SKM-1 treated with dmso at 0.1 percent for 144 hours (cell line): ENCODE data around the gene KLHL3.

Experiments used
- DNase-seq: peaks from one replicate; lab custom pipeline; 2025; ENCODE audit not compliant: unreplicated experiment; lab: John Stamatoyannopoulos, UW

KLHL3 gene

DNA sequence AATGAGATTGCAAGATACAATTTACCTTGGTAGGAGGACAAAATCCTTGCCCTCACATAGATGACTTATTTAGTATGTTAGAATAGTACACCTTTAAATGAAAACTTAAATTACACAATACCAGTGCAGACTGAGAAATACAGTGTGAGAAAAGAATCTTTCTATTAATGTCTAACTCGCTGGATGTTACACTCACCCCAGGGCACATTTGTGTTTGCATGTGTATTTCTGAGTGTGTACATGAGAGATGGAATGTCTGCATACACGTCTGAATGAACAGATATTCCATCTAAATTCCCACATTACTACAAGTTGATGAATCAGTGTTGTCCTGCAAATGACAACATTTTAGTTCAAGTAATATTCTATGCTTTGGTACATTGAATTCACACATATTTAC lies 99.8 kb downstream of the KLHL3 start:
- DNase-seq, result no peak

DNA sequence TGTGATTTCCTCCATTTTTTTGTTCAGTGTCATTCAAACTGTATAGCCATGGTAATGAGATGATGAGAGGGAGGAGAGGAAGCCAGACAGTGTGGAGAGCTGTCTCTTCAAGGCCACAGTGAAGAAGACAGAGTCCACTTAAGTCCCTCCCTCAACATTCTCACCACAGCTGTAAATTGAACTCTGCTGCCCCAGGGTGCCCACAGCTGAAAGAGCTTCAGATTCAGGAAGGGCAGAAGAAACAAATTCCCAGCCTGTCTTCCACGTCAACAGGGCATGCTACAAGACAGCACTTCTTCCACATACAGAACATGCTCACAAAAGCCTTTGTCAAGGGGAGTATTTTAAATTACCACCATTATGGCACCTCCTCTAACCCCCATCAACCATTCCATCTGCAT lies 100.4 kb downstream of the KLHL3 start:
- DNase-seq, result no peak

DNA sequence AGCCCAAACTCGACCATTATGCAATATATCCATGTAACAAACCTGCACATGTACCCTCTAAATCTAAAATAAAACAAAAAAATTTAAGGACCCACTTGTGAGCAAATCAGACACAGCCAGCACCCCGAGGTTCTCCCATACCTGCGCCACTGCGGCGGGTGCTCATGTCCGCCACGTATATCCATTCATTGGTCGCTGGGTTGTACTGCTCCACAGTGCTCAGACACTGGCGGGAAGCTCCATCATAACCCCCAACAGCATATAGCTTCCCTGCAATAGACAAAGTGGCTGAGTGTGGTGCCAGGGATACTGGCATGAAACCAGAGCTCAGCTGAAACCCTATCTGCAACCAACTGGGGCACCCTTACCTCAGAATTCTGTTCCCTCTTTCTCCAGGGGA lies 102.0 kb downstream of the KLHL3 start:
- DNase-seq, result no peak

DNA sequence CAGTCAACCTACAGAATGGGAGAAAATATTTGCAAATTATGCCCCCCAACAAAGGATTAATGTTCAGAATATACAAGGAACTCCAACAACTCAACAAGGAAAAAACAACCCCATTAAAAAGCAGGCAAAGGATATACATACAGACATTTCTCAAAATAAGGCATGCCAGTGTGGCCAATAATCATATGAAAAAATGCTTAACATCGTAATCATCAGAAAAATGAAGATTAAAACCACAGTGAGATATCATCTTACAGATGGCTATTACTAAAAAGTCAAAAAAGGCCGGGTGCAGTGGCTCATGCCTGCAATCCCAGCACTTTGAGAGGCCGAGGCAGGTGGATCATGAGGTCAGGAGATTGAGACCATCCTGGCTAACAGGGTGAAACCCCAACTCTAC lies 103.2 kb downstream of the KLHL3 start:
- no peak for DNase-seq

DNA sequence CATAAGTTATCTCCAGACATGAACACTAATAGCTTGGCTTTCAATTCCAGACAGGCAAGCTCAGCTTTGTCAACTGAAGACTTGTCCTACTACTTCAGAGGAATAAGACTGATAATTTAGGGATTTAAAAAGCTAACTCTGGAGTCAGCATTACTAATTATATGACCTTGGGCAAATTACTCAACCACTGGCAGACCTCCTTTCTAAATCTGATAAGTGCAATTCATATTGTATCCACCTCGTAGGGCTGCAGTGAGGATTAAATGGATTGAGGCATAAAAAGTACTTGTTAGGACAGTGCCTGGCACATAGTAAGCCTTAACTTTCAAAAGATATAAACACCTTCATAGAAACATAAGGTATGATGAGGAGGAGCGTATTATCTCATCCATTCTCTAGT lies 104.4 kb downstream of the KLHL3 start:
- DNase-seq, result no peak

DNA sequence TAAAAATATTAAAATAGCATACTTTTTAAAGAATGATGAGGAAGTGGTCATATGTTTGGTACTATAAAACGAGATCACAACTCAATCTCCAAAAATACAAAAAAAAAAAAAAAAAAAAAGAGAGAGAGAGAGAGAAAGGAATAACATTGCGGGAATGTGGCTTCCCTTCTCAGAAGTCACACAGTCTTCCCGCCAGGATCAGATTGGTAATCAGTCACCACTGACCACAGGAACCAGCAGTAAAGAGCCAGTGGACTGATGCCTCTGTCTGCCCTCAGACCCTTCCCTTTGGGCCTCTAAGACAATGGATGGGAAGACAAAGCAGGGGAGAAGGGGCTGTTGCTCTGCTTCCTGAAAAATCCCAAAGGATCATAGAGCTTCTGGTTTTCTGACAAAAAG lies 104.9 kb downstream of the KLHL3 start:
- no peak for DNase-seq

DNA sequence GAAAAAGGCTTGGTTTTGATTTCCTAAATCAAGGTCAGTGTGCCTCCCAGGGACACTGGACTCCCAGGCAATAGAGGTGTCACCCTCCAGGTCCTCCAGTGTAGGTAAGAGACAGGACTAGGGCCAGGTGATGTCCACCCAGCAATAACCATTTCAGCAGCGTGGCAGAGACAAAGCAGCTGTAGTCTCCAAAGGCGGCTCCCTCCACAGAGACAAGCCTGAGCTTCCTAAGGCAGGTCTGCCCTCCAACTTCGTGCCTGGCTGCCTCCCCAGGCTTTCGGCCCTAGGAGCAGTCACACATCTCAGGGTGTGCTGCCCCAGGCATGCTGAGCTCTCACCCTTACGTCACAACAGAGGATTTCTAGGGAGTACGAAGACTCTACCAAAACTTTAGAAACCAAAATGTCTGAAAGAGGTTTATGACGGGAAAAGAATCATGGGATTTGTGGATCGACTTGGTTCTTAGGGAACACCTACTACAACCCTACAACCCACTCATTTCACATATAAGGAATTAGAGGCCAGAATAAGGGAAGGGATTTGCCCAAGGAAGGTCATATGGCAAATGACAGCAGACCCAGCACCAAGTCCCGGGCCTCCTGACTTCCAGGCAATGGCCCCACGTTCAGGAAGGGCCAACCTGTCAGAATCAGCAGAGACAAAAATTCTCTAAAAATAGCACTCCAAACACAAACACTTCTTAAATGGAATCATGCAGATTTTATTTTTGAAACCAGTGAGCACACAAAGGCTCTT lies 105.5 kb downstream of the KLHL3 start:
- no peak for DNase-seq

DNA sequence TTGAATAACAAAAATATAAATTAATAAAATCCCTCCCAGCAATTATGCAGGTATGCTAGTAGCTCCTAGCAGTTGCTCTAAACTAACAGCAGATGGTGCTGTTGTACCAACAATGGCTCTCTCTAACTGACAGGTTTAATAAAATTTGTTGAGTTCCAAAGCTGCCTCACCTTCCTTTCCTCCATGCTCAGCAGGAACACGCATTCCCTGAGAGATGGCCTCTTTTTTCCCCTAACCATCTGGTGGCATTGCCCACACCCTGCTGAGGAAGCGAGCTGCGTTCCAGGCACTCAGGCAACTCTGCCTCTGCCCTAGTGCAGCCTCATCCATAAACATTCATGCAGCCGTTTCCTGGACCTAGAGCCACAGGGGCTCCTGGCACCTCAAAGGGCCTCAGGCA lies 106.2 kb downstream of the KLHL3 start:
- peak; percentile 42 for DNase-seq

DNA sequence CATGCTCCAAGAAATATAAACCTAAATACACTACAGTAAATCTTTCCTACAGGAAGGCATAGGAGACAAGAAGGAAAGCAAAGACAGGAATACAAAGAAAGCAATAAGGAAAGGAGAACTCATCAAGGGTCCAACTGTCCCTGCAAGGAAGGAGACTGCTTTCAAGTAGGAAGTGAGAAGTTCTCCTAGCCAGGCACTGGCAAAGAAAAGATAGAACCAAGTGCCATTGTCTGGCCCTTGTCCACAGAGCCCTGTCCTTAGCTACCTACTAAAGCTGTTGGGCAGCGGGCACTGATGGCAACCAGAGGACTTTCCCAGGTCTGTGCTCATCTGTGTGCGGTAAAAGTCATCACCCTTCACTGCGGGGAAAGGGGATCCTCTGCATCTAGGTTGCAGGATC lies 108.2 kb downstream of the KLHL3 start:
- no peak for DNase-seq

DNA sequence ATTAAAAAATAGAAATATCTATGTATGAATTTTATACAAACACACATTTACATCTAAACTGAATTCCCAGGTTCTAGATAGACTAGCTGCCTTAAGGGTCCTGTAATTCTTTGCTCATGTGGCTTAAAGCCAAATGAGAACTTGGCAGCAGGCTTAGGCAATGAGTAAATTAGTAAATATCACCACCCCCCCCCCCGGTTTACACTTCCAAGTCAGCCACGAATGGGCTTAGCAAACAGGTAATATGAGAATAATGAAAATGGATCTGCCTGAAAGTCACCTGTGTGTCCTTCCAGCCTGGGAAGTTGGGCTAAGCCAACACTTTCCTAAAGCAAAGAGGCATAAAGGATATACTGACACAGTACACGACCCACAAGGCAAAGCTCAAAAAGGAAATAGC lies 108.6 kb downstream of the KLHL3 start:
- DNase-seq, result no peak

DNA sequence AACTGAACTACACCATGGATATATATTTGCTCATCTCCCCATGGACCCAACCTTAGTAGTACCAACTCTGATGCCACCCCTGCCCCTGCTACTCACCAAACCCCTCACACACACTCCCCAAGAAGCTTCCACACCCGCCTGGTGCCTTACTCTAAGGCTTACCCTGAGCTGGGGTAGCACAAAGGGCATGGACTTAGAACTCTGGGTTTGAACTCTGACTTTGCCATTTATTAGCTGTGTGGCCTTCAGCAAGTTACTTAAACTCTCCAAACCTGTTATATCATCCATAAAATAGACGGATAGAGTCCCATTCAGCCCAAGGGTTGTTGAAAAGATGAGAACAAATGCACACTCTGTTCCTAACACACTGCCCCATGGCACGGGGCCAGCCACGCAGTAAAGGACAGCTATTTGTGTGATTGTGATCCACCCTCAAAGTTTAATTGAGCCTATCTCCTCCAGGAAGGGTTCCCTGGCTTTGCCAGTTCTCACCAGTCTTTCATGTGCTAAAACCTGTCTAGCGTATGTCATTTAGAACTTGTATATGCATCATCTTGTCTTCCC lies 111.0 kb downstream of the KLHL3 start:
- DNase-seq, result no peak

DNA sequence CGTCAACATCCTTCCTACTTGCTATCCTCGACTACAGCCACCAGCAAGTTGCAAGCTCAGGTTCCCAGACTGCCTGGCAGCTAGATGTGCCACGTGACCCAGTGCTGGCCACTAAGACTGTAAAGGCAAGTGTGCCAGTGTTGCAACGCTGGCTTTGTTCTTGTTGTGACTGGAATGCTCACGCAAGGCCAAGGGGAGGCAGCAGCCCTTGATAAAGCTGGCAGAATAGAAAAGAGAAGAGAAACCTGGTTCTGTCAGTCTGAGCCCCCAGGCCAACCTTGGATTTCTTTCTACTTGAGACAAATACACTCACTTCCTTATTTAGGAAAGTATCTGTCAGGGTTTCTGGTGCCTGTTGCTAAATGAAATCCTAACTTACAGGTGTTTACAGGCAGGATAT lies 113.0 kb downstream of the KLHL3 start:
- DNase-seq, result peak; percentile 76

DNA sequence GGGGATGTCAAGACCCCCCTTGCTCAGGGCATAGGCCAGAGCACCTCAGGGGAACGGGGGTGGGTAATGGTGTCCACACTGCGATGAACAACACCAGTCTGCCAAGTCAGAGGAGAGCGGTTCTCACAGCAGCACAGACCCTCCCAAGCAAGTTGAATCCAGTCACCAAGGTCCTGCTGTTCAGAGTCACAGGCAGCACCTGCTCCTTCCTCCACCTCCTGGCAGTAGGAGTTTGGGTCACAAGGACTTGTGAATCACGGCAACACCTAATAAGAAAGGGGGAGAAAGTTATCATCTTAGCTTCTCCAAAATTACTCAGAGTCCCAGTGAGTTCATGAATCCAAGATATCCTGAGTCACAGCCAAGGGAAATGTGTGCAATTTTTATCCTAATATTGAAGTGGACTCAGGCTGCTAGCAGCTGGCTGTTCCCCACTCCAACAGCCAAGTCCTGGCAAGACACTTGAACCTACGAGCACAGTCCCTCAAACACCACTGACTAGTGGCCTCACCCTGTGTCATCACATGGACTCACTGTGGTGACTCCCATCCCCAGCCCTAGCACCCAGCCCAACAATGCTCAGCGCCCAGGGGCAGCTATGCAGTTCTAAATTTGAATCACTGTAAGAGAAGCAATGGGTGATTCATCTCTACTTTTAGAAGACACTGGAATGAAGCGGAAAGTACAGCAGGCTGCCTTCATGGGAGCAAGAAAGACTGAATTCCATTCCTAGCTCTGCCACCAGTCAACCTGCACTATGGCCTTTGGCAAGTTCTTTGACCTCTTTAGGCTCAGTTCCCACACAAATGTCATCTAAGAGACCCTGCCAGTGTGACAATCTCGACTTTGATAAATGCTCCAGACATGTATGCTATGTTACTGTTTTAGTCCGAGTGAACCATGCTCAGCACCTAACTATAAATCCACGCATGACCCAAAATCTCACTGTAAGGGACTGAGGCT lies 113.7 kb downstream of the KLHL3 start:
- no peak for DNase-seq

DNA sequence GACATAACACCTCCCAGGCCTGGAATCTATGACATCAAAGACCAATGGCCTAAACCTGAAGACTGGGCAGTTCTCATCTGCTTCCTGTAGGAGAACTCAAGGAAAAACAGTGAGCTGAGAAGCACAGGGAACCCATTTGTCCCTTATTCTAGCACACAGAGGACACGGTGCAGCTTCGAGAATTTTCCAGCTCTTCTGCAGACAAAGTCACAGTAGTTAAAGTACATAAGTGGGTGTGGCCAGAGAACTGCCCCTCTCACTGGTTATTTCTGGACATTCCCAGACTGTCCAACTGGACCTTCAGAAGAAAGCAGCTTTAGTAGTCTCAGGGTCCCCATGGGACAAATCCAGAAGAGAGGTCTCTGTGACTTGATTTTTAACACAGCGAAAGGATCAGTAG lies 114.6 kb downstream of the KLHL3 start:
- no peak for DNase-seq

DNA sequence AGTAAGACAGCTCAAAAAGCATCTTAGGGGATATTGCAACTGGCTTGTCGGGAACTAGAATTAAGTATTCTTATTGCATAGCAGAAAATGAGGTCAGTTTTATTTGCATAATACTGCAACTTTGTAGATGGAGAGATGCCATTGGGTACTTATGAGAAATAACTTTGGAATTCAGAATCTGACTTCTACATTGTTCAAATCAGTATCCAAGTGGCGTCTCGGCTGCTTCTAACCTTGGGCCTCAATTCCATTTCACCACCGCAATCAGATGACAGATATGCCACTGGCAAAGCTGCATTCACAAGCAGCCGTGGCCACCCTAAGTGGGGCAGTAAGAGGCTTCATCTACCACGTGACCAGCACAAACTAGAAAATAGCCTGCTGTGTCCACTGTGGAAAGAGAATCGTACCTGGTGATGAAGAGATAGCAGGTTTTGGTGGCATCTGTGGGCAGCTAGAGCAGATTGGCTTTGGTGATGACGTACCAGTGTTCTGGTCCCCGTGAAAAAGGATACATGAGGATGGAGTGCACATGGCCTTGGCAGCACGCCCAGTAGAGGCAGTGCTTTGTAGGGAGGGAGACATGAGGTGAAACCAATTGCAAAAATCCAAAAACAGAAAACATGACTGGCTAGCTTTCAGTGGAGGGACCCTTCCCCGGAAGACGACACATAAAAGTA lies 116.6 kb downstream of the KLHL3 start:
- DNase-seq, result no peak

DNA sequence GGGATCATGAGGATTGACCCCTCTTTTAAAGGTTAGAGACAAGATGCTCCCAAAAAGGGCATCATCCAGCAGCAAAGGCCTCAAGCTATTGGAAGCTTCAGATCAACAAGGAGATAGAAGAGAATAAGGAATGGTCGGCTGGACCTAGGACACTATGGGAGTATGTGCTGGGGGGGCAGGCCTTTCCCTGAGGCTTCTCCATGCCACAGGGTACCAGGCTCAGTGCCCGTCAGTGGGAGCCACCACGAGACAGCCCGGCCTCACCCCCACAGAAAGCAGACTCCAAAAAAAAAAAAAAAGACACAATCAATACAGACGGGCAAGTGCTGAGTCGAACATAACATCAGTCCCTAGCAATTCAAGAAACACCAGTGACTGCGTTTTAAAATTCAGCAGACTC lies 117.4 kb downstream of the KLHL3 start:
- no peak for DNase-seq

DNA sequence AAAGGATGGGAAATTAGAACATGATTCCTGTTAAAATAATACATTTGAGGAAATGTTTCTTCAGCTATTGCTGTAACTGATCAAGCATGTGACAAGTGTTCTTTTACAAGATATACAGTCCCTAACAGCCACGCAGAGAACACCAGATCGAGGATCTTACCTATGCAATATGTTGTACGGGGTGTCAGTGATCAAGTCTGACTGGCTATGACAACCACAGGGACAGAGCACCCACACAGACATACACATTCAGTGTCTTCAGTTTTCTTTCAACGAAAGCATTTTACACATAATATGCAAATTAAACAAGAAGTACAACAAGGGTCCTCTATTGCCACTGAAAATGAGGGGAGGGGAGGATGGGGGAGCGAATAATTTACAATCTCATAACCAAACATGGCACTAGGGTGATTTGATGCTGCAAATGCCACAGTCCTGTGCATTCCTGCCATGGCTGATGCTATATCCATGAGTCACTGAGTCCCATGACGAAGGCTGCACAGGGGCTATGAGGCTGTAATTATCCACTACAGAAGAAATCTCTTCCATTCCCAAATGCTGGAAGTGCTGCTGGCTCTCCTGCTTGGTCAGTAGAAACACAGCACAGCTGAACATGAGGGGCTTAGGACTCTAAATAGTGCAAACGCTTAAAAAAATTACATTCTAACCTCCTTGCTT lies 118.2 kb downstream of the KLHL3 start:
- DNase-seq, result no peak

DNA sequence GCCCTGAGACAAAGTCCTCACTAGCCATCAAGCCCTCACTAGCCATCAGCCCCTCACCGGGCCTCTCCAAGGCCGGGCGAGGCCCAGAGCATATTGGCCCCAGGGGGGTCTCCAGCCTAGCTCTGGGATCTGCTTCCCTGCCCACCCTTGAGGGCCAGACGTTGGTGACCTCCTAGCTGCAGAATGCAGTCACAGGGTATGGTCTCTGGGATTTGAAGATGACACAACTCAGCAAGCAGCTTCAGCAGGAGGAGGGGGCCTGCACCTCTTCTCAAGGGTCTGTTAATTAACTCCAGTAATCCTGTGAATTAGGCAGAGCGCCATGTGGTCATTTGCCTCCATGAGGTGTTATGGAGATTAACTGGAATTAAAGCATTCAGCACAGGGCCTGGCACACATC lies 119.8 kb downstream of the KLHL3 start:
- no peak for DNase-seq

DNA sequence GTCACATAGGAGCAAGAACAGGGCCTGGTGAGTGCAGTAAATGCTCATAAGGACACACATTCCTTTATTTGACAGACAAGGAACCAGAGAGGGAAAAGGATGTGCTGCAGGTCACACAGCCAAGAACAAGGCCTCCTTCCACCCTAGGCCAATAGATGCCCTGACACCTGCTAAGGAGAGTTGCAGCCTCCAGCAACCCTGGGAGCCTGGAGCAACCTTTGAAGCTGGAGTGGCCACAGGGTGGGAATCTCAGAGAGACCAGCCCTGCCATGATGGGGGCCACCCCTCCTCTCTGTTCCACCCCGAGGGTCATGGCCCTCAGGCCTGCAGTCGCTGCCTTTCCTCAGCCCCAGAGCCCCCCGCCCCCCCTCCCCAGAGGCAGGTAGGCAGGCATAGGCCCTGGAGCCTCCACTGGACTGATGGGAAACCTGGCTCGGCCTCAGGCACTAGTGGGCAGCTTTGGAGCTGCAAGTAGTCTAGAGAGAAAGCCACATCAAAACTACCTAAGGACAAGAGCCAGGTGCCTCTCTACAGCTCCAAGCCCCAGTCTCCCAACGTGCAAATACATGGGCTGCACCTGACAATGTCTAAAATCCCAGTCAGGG lies 120.6 kb downstream of the KLHL3 start:
- no peak for DNase-seq

DNA sequence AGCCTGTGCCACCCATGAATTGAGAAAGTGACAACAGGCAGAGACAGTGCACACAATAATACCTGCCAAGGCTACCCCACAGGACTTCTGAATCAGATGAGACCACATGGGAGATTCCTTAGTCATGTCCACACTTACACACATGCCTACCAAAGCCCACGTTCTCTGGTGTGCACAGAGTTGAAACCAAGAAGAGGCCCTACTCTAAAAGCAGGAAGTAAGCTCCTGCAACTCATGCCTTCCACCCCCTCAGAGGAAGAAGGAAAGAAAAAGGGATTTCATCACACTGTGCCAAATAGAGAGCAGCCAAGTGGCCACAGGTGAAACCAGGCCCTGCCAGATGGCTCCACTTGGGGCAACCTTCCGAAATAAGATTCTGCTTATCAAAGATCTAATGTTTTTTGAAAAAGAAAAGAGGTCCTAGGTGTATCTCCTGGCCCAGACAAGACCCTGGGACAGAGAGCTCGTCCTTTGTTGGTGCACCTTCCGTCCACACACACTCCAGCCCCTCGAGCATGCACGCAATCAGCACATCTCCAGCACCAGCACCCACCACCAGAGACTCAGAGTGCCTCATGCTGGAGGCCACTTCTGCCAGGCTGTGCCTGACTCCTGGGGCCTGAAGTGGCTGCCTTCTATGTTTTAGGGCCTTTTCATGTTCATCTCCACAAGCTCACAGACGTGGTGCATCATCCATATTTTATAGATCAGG lies 122.2 kb downstream of the KLHL3 start:
- peak; percentile 92 for DNase-seq
